Bone marrow (tissue), 2 donors: ENCODE measurements around the gene ATXN7L1.
"Not testable (repeated sequence)": the region's sequence is repeated elsewhere in the genome, so short reads cannot be mapped to it uniquely, and the experiment has no call there.

Source experiments
- DNase-seq, 2 donors: peaks; one replicate each; lab custom pipeline; 2025; lab: John Stamatoyannopoulos, UW

Gene ATXN7L1

DNA sequence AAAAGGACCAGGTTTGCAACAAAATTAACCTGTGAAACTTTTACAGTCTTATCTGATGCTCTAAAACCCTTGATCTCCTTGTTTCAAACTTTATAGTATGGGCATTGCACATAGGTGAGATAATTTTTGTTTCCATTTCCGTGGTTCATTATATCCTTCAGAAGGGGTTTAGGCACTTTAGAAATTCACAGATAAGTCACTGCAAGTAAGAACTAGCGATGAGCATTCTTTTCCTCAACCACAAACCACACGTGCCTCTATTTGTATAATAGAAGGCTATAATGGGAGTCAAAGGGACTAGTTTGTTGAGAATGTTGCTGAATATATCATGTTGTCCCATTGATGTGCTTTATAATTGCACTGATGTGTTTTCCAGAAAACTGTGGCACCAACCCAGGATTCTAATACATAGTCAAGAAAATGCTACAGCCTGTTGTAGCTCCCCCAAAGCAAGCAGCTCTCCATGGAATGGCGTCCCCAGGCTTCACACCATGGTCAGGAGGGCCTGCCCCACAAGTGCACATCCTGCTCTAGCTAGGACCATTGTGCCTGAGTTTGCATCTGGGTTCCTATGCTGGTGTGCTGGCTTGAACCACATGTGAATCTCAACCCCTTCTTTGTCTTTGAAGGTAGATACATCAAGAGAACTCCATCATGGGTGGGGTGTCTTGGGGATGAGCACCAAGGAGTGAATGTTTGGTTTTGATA lies 14.0 kb upstream of the ATXN7L1 start:
- DNase-seq, result no peak

DNA sequence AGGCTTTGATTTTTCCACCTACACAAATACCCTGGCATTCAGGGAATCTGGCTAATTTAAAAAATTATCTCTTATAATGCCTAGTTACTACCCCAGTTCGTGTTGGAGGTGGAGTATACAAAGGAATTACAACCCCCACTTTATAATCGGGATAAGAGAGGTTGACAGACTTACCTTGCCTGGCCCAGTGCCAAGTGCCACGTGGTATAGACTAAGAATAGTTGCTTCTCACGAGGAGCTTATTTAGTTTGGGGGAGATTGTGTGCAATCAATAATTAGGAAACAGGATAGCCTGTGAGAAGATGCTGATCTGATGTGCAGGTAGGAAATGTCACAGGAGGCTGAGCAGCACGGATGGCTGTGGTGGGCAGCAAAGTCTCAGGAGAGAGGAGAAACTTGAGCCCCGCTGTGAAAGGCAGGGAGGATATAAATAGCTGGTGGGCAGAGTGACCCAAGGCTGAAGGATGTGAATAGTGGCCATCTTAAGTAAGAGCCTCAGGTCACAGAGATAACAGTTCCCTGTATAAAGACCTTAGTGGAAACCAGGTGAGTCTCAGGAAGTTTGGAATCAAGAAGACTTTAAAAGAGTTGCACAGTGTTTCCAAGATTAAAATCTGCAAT lies 11.3 kb upstream of the ATXN7L1 start:
- no peak for DNase-seq

DNA sequence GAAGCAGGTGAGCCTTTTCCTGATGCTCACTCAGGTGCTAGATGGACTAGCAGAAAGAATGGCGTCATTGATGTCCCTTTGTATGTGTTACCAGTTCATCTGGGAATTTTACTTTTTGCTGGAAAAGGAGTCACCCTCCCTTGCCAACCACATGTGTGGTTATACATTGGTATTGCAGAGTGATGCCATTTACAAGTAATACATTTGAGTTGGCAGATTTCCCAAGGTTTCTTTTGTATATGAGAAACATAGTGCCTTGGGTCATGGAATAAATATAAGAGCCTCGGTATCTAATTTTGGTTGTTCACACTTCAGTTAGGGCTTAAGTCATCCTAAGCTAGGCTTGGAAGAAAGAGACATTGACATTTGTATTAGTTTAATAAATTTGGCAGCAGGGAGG lies 10.4 kb upstream of the ATXN7L1 start:
- DNase-seq, result no peak

DNA sequence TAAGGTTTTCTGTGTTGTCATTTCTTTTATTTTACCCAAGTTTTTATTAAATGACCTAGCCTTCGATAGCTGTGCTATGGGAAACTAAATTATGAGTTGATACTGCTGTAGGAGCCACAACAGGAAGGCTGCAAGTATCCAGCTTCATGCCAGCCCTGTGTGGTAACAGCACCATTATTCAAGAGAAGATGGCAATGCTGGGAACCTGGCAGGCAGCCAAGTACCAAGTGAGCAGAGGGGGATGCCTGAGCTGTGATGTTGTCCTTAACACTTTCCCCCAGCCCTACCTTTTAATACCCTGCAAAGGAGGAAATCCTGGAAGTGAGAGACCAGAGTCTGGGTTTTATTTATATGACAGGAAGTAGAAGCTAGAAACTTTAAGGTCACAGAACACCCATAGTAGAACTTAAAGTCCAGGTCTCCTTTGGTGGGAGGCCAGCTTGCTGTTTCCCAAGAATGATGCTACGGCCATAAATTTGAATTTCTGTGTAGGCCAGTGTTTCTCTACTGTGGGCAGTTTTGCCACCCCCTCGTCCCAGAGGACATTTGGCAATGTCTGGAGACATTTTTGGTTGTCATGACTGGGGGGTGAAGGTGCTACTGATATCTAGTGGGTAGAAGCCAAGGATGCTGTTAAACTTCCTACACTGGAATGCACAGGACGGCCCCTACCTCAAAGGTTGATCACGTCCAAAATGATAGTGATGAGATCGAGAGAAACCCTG lies 9.2 kb upstream of the ATXN7L1 start:
- no peak for DNase-seq

DNA sequence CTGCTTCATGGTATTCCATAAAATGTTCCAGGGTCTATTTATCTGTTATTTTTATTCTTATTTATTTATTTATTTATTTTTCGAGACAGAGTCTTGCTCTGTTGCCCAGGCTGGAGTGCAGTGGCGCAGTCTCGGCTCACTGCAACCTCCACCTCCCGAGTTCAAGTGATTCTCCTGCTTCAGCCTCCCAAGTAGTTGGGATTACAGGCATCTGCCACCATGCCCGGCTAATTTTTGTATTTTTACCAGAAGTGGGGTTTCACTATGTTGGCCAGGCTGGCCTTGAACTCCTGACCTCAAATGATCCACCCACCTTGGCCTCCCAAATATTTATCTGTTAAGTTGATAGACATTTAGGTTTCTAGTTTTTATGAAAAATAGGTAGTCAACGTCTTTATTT lies 6.8 kb upstream of the ATXN7L1 start:
- DNase-seq, result not testable (repeated sequence)

DNA sequence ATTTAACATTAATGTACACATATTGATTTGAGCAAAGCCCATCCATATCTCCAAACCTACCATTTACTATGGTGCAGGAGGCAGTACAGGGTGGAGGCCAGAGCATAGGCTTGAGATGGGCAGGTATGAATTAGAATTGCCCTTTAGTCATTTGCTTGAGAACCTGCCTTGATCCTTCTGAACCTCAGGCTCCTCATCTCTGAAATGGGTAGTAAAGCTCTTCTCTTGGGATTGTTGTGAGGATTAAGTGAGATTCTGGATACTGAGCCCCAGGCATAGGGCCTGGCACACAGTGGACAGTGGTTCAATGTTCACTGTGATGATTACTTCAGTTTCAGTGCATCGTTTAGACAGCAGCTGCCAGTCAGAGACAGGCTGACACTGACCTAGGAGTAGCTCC lies 5.0 kb upstream of the ATXN7L1 start:
- DNase-seq, result no peak

DNA sequence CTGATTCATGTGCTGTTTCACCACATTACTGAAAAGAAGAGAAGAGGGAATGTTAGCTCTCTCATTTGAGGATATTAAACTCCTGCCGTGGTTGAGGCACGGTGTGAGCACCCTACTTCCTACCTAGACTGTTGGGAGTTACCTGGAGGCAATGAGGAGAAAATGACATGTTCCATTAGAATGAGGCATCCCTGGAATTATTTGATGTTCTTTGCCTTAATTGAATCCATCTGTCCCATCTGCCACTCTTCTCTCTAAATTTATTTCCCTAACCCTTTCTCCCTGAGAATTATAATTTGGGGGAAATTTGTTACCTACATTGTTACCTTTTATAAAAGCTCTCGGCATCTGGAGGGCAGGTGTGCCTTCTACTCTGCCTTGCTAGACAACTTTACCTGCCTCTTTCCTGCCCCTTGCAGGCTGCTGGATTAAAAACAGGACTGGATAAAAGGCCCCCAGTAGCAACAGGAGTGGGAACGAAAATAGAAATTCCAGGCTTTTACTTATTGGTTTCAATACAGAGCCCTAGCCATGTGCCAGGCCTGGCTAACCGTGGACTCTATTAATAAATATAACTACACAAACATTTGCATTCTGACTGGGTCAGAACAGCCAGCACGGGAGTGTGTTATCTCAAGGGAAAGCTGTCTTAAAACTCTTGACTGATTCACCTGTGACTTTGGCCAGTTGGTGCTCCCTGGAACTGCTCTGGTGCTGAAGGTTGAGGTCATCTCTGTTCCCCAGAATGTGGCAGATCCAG lies 4.4 kb upstream of the ATXN7L1 start:
- DNase-seq, result no peak

DNA sequence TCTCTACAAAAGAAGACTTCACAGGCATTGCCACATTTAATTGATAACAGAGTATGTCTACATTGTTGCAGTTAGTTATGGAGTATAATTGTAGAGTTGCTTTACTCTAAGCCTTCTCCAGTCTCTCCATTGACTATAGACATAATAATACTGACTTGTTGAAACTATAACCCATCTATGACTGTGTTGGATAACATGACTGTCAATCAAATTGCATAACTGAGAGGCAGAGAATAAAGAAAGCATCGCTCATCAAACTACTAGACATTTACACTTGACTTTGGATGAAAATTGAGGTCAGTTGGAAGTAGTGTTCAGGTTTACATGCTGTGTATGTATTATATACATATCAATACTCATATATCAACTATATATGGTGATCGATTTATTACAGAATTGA lies 3.4 kb upstream of the ATXN7L1 start:
- no peak for DNase-seq

DNA sequence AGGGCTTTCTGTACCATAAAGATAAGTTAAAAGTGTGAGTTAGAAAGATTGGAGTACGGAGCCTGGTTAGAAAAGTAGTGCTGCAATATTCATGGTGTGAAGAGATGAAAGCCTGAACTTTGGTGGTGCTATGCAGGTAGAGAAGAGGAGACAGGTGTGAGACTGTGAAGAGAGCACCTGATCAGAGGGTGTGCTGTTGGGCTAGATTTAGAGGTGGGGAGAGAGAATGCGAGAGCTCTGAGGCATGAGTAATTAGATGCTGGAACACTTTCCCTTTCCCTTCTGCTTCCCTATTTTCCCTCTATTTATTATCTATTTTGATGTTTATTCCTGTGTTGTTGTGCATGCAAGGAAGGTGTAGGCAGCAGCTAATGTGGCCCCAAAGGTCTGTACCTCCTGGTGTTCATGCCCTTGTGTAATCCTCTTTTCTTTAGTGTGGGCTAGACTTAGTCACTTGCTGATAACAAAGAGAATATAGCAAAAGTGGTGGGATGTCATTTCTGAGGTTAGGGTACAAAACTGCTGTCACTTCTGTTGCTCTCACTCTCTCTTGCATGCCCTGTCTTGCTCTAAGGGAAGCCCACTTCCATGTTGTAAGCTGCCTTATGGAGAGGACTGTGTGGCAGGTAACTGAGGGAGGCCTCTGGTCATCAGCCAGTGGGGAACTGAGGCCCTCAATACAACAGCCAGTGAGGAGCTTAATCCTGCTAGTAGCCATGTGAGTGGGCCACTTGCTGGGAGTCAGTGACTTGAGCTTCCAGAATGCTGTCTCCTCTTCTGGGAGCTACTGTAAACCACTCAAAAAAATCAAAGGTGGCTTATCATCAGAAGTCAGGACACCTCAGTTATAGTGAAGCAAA lies 2.6 kb upstream of the ATXN7L1 start:
- DNase-seq, result no peak

DNA sequence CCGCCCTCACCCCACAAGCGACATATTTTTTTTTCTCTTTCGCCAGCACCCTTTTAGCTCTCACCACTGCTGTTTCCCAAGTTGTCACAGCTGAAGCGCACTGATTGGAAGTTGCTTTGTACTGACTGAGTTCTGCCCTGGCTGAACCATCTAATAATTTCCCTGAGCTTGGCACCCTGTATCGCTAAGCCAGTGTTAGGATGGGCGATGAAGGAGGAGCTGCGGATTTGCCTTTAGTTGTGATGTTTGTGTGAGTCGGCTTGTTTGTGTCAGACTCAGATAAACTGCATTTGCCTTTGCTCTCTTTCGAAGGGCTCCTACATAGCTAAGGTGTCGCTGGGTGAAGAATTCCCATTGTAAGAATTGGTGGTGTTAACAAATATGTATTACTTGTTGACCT lies 1.3 kb upstream of the ATXN7L1 start:
- no peak for DNase-seq

DNA sequence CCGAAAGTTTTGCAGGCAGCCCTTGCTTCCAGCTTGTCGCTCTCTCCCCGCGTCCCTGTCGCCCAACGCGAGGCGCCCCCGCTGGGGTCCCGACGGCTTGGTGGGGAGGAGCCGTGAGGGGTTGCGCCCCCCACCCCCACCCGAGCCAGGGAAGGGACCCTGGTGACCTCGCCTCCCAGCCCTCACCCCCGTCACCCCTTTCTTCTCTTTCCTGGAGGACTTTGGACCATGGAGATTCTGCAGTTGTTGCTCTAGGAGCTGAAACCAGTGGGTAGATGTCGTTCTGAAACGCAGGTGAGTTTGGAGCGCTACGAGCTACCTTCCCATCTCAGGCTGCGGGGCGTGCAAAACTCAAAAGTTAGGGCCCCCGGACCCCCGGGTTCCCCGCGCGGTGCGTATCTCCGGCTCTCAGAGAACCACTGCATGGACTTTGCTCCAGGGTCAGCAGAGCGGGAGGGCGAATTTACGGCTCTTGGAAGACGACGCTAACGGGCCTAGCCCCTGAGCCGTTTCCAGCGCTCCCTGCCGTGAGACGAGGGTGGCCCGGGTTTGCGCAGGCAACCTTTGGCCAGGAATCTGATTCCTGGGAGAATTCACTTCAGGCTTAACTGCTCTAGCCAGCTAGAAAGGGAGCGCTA lies 684 bp upstream of the ATXN7L1 start:
- DNase-seq, result no peak

DNA sequence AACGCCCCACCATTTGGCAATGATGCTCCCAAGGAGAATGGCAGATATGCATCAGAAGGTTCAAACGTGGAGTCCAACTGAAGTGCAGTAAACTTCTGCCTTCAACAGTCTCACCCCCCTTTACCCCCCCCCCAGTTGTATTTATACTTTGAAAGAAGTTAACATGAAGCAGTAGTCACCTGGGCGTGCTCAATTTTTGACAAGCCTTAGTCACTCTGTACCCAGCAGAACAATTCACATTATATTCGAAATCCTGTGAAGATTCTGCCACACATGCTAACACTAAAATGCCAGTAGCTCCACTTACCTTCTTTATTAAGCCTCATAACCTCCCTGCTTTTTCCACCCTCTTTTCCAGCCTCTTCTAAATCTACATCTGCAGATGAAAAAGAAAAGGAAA lies 894 bp downstream of the ATXN7L1 start:
- DNase-seq, result no peak

DNA sequence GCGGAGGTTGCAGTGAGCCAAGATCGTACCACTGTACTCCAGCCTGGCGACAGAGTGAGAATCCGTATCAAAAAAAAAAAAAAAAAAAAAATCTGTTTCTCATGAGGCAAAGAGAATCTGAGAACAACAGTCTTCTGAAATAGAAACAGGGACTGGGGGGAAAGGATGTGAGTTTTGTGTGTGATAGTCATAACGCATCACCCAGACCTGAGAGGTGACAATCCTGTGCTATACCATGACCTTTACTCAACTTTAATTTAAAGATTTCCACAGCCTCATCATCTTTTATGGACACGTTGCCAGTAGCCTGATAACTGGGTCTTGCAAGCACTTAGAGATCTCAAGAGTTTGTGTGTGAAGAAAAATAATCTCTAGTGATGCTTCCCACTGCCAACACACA lies 2.3 kb downstream of the ATXN7L1 start:
- DNase-seq, result no peak

DNA sequence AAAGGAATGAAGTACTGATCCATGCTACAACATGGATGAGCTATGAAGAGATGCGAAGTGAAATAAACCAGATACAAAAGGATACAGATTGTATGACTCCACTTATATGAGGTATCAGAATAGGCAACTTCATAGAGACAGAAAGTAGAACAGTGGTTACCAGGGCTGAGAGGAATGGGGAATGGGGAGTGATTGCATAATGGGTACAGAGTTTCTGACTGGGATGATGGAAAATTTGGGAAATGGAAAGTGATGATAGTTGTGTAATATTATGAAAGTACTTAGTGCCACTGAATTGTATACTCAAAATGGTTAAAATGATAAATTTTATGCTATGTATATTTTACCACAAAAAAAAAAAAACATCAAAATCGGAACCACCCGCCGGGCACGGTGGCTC lies 3.9 kb downstream of the ATXN7L1 start:
- no peak for DNase-seq

DNA sequence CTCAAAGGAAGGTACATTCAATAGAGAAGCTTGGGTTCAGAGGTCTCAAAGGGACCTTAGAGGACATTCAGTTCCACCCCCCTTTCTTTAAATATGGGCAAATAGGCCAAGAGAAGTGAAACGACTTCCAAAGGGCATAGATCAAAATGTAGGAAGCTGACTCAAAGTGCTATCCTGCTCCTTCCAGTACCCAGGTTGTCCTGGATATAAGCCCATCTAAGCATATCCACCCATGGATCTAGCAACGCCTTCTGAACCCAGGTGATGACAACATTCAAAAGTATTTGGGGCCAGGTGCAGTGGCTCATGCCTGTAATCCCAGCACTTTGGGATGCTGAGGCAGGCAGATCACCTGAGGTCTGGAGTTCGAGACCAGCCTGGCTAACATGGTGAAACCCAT lies 5.3 kb downstream of the ATXN7L1 start:
- no peak for DNase-seq

DNA sequence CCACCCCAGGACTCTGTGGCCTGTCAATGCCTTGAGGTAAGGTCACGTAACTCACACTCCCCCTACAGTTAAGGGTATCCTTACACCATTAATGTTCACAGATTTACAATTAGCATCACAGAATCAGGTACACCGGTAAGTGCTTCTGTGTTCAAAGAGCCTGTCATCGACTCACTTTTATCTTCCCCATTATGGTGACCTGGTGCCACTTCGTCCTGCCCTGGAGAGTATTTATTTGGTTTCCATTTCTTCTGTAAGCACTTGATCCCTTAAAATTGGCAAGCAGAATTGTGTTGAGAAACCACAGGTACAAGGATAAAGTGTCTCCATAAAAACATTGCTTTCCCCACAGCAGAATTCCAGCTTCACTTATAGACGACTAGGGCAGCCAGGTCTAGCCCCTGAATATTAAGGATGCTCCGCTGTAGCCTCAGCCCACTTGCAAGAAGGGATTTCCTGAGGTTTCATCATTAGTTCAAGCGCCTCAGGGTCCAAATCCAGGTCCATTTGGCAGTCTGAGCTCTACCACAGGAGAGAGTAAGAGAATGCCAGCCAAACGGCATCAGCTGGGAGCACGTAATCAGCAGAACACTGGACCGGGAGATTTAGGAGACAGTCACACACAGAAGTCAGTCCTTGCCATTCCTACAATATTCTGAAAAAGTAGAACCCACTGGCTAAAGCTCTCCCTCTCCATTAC lies 10.1 kb downstream of the ATXN7L1 start:
- no peak for DNase-seq

DNA sequence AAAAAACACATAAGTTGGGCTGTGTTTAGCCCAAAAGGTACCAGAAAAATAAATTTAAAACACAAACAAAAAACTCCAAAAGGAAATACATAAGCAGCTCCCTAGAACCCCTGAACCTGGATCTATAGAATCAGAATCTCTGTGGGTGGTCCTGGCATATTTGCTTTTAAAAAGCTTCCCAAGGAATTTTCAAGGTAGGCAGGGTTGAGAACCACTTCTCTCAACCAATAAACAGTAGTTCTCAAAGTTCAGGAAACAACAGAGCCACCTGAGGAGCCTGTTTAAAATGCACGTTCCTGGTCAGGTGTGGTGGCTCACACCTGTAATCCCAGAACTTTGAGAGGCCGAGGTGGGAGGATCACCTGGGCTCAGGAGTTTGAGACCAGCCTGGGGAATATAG lies 12.5 kb downstream of the ATXN7L1 start:
- no peak for DNase-seq

DNA sequence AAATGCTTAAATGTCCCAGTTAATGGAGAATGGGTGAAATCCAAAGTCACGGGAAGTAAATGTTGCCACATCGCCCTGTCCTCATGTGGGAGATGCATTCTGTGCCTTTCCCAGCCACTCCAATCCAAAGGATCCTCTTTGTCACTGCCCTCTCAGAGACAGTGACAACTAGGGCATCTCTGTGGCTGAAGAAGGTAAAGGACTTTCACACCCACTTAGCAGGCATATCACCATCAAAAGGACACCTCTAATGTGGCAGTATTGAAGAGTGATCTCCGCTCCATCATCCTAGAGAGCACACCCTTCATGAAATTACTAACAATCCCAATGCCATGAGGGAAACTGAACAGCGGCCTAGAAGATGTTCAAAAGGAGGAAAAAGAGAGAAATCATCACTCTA lies 13.6 kb downstream of the ATXN7L1 start:
- no peak for DNase-seq

DNA sequence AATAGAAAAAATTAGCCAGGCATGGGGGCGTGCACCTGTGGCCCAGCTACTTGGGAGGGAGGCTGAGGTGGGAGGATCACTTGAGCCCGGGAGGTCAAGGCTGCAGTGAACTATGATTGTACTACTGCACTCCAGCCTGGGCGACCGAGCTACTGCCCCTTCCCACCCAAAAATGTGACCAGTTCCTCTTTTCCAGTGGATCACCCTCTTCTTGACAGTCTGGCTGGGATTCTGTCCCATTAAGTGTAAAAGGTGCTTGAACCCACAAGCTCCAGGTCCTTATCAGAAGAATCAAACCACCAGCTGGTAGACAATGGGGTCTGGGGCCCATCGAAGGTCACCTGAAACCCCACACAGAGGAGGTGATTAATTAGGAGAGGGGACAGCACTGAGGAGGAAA lies 14.1 kb downstream of the ATXN7L1 start:
- no peak for DNase-seq

DNA sequence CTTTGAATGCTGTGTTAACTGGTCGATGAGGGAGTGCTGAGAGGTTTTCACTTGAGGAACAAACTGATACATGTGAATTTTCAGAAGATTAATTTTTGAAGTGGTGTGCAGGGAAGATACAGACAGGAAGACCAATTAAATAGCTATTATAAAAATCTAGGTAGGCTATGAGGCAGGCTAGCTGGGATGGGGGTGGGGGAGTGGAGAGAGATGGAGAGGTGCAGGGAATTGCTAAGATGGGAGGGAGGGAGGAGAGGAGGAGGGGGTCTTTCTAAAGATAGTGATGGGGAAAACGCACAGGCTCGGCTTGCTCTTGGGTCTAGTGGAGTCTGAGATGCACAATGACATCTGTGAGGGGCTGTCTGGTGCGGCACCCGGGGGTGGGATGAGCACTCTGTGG lies 15.2 kb downstream of the ATXN7L1 start:
- DNase-seq, result no peak

DNA sequence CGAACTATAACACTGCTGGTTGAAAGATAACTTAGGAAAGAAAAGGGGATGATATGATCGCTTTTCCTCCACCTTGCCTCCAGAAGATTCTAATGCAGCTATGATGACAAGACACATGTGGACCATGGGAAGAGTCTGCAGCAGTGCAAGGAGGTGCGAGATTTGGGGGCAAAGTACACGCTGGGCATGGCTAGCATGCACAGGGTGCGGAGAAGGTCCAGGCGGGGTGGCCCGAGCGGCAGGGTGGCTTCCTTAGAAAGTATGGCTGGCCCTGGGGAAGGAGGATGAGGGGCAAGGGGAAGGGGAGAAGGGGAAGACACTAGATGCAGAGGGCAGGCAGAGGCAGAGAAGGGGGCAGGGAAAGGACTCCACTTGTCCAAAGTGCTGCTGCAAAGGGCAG lies 15.6 kb downstream of the ATXN7L1 start:
- DNase-seq, result no peak
